WI38 (cell line): ENCODE data around the gene PHACTR3.

Experiments
- H3K4me3 ChIP-seq: 2 replicates; pipeline ENCODE4 v1.5.1; 2011; ENCODE audit warnings: low read depth, mild to moderate bottlenecking, control low read depth, low read length
- CTCF ChIP-seq: IDR thresholded peaks from 2 replicates; pipeline ENCODE4 v1.5.1; 2012; ENCODE audit warnings: low read depth, mild to moderate bottlenecking, control low read depth, low read length

The PHACTR3 gene

GRCh38 chr20:59800309-59800708, 196.0 kb downstream of the PHACTR3 start:
- TF ChIP-seq CTCF, result no peak
- no peak overlapping the region for H3K4me3 ChIP-seq

GRCh38 chr20:59802018-59802417, 197.7 kb downstream of the PHACTR3 start:
- no peak for TF ChIP-seq CTCF
- no peak overlapping the region for H3K4me3 ChIP-seq

- no peak for TF ChIP-seq CTCF
These were observed 198.3 kb downstream of the PHACTR3 start for GRCh38 chr20:59802471-59803221.

GRCh38 chr20:59804347-59804746, 200.0 kb downstream of the PHACTR3 start:
- no peak overlapping the region for H3K4me3 ChIP-seq
- TF ChIP-seq CTCF, result no peak

More at GRCh38 chr20:59802471-59803221, 198.3 kb downstream of the PHACTR3 start:
- H3K4me3 ChIP-seq, result no peak overlapping the region

- TF ChIP-seq CTCF, result no peak
- H3K4me3 ChIP-seq, result no peak overlapping the region
These were observed 200.7 kb downstream of the PHACTR3 start for GRCh38 chr20:59804871-59805665.

GRCh38 chr20:59805786-59806577, 201.6 kb downstream of the PHACTR3 start:
- TF ChIP-seq CTCF, result no peak
- no peak overlapping the region for H3K4me3 ChIP-seq
